ENCODE data around the gene CLIC4. TPM values are rescaled to one million over a fixed set of nuclear protein-coding genes. Genes with fewer than 3 reads are reported as not detected.
"Not testable (repeated sequence)": the region's sequence is repeated elsewhere in the genome, so short reads cannot be mapped to it uniquely, and the experiment has no call there.

The CLIC4 gene
- total RNA-seq, 2 donors from 2014 or later = 77.2 to 124 TPM

GRCh38 chr1:24801176-24801575 lies 55.9 kb downstream of the CLIC4 start:
- H3K4me3 ChIP-seq = no peak overlapping the region
- intact Hi-C loops (cut with DNase I) = no loop called here
- H3K27ac ChIP-seq = no peak overlapping the region
- no peaks in the 10 kb centered on the region for H3K27me3 ChIP-seq (replicated peaks; ENCODE audit: insufficient read depth)
- DNase-seq (ENCODE audit: low spot score) = no peak
- no peaks in the 10 kb centered on the region for H3K4me1 ChIP-seq (replicated peaks)
- 57% methylated on average over 1 of the region's 1 CpG for WGBS
- TF ChIP-seq CTCF (IDR thresholded peaks at IDR 0.05) = no peak
- TF ChIP-seq POLR2A (IDR thresholded peaks at IDR 0.05) = no peak
- TF ChIP-seq POLR2AphosphoS5 (IDR thresholded peaks at IDR 0.05) = no peak
- no peaks in the 10 kb centered on the region for H3K9me3 ChIP-seq
- no peaks in the 10 kb centered on the region for H3K36me3 ChIP-seq

GRCh38 chr1:24803220-24803619 lies 58.0 kb downstream of the CLIC4 start:
- Histone ChIP-seq H3K27me3 (replicated peaks; ENCODE audit: insufficient read depth) (no peaks in the 10 kb centered on the region), H3K9me3 (no peaks in the 10 kb centered on the region), H3K27ac (no peak overlapping the region), H3K4me3 (no peak overlapping the region), H3K36me3 (no peaks in the 10 kb centered on the region), H3K4me1 (replicated peaks) (no peaks in the 10 kb centered on the region)
- TF ChIP-seq CTCF (IDR thresholded peaks at IDR 0.05) (no peak), POLR2A (IDR thresholded peaks at IDR 0.05) (no peak), POLR2AphosphoS5 (IDR thresholded peaks at IDR 0.05) (no peak)
- 46% methylated on average over 2 of the region's 2 CpGs for WGBS
- no peak for DNase-seq (ENCODE audit: low spot score)
- intact Hi-C loops (cut with DNase I) = no loop called here

GRCh38 chr1:24803987-24804530 lies 58.8 kb downstream of the CLIC4 start:
- no peaks in the 10 kb centered on the region for H3K9me3 ChIP-seq
- intact Hi-C loops (cut with DNase I) = no loop called here
- H3K4me1 ChIP-seq (replicated peaks) = no peaks in the 10 kb centered on the region
- no peak for DNase-seq (ENCODE audit: low spot score)
- no peak overlapping the region for H3K4me3 ChIP-seq
- H3K27ac ChIP-seq = no peak overlapping the region
- TF ChIP-seq POLR2A (IDR thresholded peaks at IDR 0.05) (no peak), POLR2AphosphoS5 (IDR thresholded peaks at IDR 0.05) (no peak), CTCF (IDR thresholded peaks at IDR 0.05) (no peak)
- H3K36me3 ChIP-seq = no peaks in the 10 kb centered on the region
- no peaks in the 10 kb centered on the region for H3K27me3 ChIP-seq (replicated peaks; ENCODE audit: insufficient read depth)

GRCh38 chr1:24805534-24806301 lies 60.5 kb downstream of the CLIC4 start:
- Histone ChIP-seq H3K4me3 (no peak overlapping the region), H3K9me3 (no peaks in the 10 kb centered on the region), H3K27ac (no peak overlapping the region), H3K4me1 (replicated peaks) (no peaks in the 10 kb centered on the region), H3K36me3 (no peaks in the 10 kb centered on the region), H3K27me3 (replicated peaks; ENCODE audit: insufficient read depth) (no peaks in the 10 kb centered on the region)
- no peak for DNase-seq (ENCODE audit: low spot score)
- 80% methylated on average over 5 of the region's 5 CpGs for WGBS
- intact Hi-C loops (cut with DNase I) = no loop called here
- no peak for TF ChIP-seq CTCF (IDR thresholded peaks at IDR 0.05)
- TF ChIP-seq POLR2AphosphoS5 (IDR thresholded peaks at IDR 0.05) = no peak
- TF ChIP-seq POLR2A (IDR thresholded peaks at IDR 0.05) = no peak

GRCh38 chr1:24806588-24806987 lies 61.3 kb downstream of the CLIC4 start:
- WGBS = 39% methylated on average over 2 of the region's 2 CpGs
- Histone ChIP-seq H3K9me3 (no peaks in the 10 kb centered on the region), H3K27ac (no peak overlapping the region), H3K36me3 (no peaks in the 10 kb centered on the region), H3K4me1 (replicated peaks) (no peaks in the 10 kb centered on the region), H3K27me3 (replicated peaks; ENCODE audit: insufficient read depth) (no peaks in the 10 kb centered on the region), H3K4me3 (no peak overlapping the region)
- TF ChIP-seq CTCF (IDR thresholded peaks at IDR 0.05) = no peak
- DNase-seq (ENCODE audit: low spot score) = no peak
- intact Hi-C loops (cut with DNase I) = no loop called here

GRCh38 chr1:24811494-24811893 lies 66.2 kb downstream of the CLIC4 start:
- H3K4me1 ChIP-seq (replicated peaks); H3K4me3 ChIP-seq; H3K27ac ChIP-seq; H3K9me3 ChIP-seq; DNase-seq (ENCODE audit: low spot score); H3K27me3 ChIP-seq (replicated peaks; ENCODE audit: insufficient read depth); intact Hi-C loops (cut with DNase I); H3K36me3 ChIP-seq: not testable (repeated sequence)
- WGBS = 97% methylated on average over 3 of the region's 3 CpGs

- intact Hi-C loops (cut with DNase I) = loop anchor here (10.0 kb wide), 1 partner anchor 405 kb away; the partner anchor contains the start of genes NIPAL3 and STPG1
- not testable (repeated sequence) for DNase-seq (ENCODE audit: low spot score); H3K4me3 ChIP-seq; H3K36me3 ChIP-seq; H3K27ac ChIP-seq; H3K4me1 ChIP-seq (replicated peaks); H3K9me3 ChIP-seq; H3K27me3 ChIP-seq (replicated peaks; ENCODE audit: insufficient read depth)
- WGBS = 100% methylated on average over 1 of the region's 1 CpG
Measured at GRCh38 chr1:24820221-24820620, 75.0 kb downstream of the CLIC4 start.
